Inferior parietal cortex (tissue), 1 donor: ENCODE data around the gene CA4.
"Not testable (repeated sequence)": the region's sequence is repeated elsewhere in the genome, so short reads cannot be mapped to it uniquely, and the experiment has no call there.

Source experiments
- DNase-seq: peaks from one replicate; pipeline ENCODE4 v3.0.0-alpha.2; 2016; ENCODE audit errors: extremely low spot score

The CA4 gene

GRCh38 chr17:60174035-60174434, 24.3 kb downstream of the CA4 start:
- no peak for DNase-seq

GRCh38 chr17:60174767-60175166, 25.0 kb downstream of the CA4 start:
- DNase-seq = not testable (repeated sequence)

GRCh38 chr17:60176763-60177162, 27.0 kb downstream of the CA4 start:
- not testable (repeated sequence) for DNase-seq

GRCh38 chr17:60178180-60178579, 28.4 kb downstream of the CA4 start:
- DNase-seq = not testable (repeated sequence)

- not testable (repeated sequence) for DNase-seq
Observed at GRCh38 chr17:60180380-60180779, 30.6 kb downstream of the CA4 start.

- not testable (repeated sequence) for DNase-seq
Observed at GRCh38 chr17:60186372-60186771, 36.6 kb downstream of the CA4 start.

- DNase-seq = not testable (repeated sequence)
Observed at GRCh38 chr17:60186846-60187745, 37.3 kb downstream of the CA4 start.

GRCh38 chr17:60188759-60189158, 39.0 kb downstream of the CA4 start:
- DNase-seq = no peak

- not testable (repeated sequence) for DNase-seq
Observed at GRCh38 chr17:60190032-60190431, 40.3 kb downstream of the CA4 start.

GRCh38 chr17:60193032-60193431, 43.3 kb downstream of the CA4 start:
- DNase-seq = not testable (repeated sequence)

GRCh38 chr17:60193482-60193881, 43.7 kb downstream of the CA4 start:
- DNase-seq = no peak

- DNase-seq = not testable (repeated sequence)
Observed at GRCh38 chr17:60194141-60194540, 44.4 kb downstream of the CA4 start.

GRCh38 chr17:60198630-60199029, 48.9 kb downstream of the CA4 start:
- DNase-seq = not testable (repeated sequence)

GRCh38 chr17:60205782-60206181, 56.0 kb downstream of the CA4 start:
- not testable (repeated sequence) for DNase-seq

- DNase-seq = not testable (repeated sequence)
Observed at GRCh38 chr17:60208302-60208701, 58.5 kb downstream of the CA4 start.
